Peyer's patch (tissue), 4 donors: Measurements from ENCODE around the gene SLC5A2.

Experiments used
- CTCF ChIP-seq, 6 experiments: fragments of 450-650 bp in 4 of 6; fragments of 200-600 bp in 2 of 6; sonication (generic) in 1 of 6; IDR thresholded peaks; one replicate each; pipeline ENCODE4 v1.5.1; 2017 to 2019; ENCODE audit warnings: antibody characterized with exemption in 6 of 6, mild to moderate bottlenecking in 3 of 6, moderate library complexity in 1 of 6
- POLR2A ChIP-seq, 2 donors: fragments of 450-650 bp; IDR thresholded peaks; one replicate each; pipeline ENCODE4 v1.5.1; 2017; ENCODE audit warnings: antibody characterized with exemption in 2 of 2, mild to moderate bottlenecking in 2 of 2, moderate library complexity in 2 of 2

- no peak for TF ChIP-seq CTCF (IDR thresholded peaks at IDR 0.05)
- TF ChIP-seq POLR2A (IDR thresholded peaks at IDR 0.05), result no peak
Observed at GRCh38 chr16:31527734-31528274, 44.9 kb downstream of the SLC5A2 start, which contains the start of gene AHSP.
